ENCODE results near the gene DGCR2.

DGCR2 gene

GRCh38 chr22:19143212-19143611 is 21.0 kb upstream of the DGCR2 start:
- FAIRE-seq (no peak), DNase-seq (ENCODE audit: insufficient read length, low spot score) (no peak)
- TF ChIP-seq, protein P1, sequence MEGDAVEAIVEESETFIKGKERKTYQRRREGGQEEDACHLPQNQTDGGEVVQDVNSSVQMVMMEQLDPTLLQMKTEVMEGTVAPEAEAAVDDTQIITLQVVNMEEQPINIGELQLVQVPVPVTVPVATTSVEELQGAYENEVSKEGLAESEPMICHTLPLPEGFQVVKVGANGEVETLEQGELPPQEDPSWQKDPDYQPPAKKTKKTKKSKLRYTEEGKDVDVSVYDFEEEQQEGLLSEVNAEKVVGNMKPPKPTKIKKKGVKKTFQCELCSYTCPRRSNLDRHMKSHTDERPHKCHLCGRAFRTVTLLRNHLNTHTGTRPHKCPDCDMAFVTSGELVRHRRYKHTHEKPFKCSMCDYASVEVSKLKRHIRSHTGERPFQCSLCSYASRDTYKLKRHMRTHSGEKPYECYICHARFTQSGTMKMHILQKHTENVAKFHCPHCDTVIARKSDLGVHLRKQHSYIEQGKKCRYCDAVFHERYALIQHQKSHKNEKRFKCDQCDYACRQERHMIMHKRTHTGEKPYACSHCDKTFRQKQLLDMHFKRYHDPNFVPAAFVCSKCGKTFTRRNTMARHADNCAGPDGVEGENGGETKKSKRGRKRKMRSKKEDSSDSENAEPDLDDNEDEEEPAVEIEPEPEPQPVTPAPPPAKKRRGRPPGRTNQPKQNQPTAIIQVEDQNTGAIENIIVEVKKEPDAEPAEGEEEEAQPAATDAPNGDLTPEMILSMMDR (IDR thresholded peaks at IDR 0.05; ENCODE audit: insufficient read depth, missing control alignments) = no peak

DNA sequence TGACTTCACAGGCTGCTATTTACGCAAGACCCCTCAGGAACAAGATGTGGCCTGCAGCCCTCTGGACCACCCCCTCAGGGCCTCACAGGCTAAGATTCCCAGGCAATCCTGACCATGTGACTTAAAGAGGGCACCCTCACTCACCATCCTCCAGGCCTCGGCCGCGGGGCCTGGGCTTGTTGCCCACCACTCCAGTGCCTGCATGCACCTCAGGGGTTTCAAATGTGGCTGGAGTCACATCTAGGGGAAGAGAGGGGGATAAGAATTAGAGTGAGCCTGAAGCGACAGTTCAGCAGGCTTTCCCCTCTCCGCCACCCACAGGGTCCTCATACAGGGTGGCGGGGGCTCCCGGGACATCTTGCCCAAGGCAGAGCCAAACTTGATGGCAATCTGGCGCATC is 20.2 kb upstream of the DGCR2 start:
- no peak for FAIRE-seq

GRCh38 chr22:19139974-19140373 is 17.8 kb upstream of the DGCR2 start:
- no peak for FAIRE-seq
- DNase-seq (ENCODE audit: insufficient read length, low spot score) = no peak
- TF ChIP-seq, protein P1 (IDR thresholded peaks at IDR 0.05; ENCODE audit: insufficient read depth, missing control alignments) = no peak

More for the DNA sequence above, 20.2 kb upstream of the DGCR2 start:
- no peak for DNase-seq (ENCODE audit: insufficient read length, low spot score)
- TF ChIP-seq, protein P1 (IDR thresholded peaks at IDR 0.05; ENCODE audit: insufficient read depth, missing control alignments) = no peak

DNA sequence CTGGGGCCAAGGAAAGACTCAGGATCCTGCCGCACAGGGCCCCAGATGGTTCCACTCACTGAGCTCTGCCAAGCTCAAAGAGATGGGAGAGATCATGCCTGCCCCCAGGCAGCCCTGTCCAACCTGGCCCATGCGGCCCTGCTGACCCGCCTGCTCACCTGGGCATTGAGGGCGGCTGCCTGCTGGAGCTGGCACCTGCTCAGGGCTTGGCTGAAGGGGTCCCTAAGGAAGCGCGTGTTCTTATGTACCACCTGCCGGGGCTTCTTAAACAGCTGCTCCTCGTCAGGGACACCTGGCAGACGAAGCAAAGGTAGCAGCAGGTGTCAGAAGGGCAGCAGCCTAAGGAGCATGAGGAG is 16.8 kb upstream of the DGCR2 start:
- no peak for DNase-seq (ENCODE audit: insufficient read length, low spot score)
- no peak for FAIRE-seq
- TF ChIP-seq, protein P1 (IDR thresholded peaks at IDR 0.05; ENCODE audit: insufficient read depth, missing control alignments) = no peak

GRCh38 chr22:19138217-19139000 is 16.2 kb upstream of the DGCR2 start:
- DNase-seq (ENCODE audit: insufficient read length, low spot score) (no peak), FAIRE-seq (no peak)
- TF ChIP-seq, protein P1 (IDR thresholded peaks at IDR 0.05; ENCODE audit: insufficient read depth, missing control alignments) = no peak

- TF ChIP-seq, protein P1 (IDR thresholded peaks at IDR 0.05; ENCODE audit: insufficient read depth, missing control alignments) = no peak
- FAIRE-seq = no peak
- DNase-seq (ENCODE audit: insufficient read length, low spot score) = no peak
Observed at GRCh38 chr22:19137384-19138216, 15.4 kb upstream of the DGCR2 start.

DNA sequence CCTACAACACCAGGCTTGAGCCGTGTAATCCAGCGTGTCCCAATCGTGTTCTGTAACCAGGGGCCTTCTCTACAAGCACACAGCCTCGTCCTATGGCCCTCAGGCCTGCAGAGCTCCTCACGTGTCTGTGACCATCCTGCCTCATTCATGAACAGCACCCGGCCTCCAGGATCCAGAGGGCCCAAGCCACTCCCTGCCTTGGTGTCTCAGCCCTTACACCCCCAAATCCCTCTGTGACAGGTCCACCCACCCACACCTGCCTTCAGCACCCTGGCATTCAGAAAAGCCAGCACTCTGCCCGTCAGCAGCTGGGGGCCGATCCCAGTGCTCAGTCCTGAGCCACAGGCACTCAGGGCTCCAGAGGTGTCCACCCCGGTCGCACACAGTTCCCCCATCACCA is 14.7 kb upstream of the DGCR2 start:
- TF ChIP-seq, protein P1 (IDR thresholded peaks at IDR 0.05; ENCODE audit: insufficient read depth, missing control alignments) = no peak
- FAIRE-seq (no peak), DNase-seq (ENCODE audit: insufficient read length, low spot score) (no peak)
